Esophagus muscularis mucosa (tissue), 4 donors: ENCODE results near the gene TMEM150C.

Source experiments
- EP300 ChIP-seq: sonication (generic); formaldehyde crosslinking; IDR thresholded peaks from one replicate; pipeline ENCODE4 v1.6.1; 2017; ENCODE audit warnings: antibody characterized with exemption
- POLR2A ChIP-seq: fragments of 450-650 bp; IDR thresholded peaks from one replicate; pipeline ENCODE4 v1.6.1; 2017; ENCODE audit warnings: antibody characterized with exemption, moderate library complexity, mild to moderate bottlenecking, low read depth
- TF ChIP-seq, protein P1 (sequence below), 3 experiments: fragments of 200-600 bp in 2 of 3; fragments of 450-650 bp in 1 of 3; sonication (generic) in 2 of 3; IDR thresholded peaks; one replicate each; pipeline ENCODE4 v1.5.1; 2017 to 2019; ENCODE audit warnings: antibody characterized with exemption in 3 of 3, mild to moderate bottlenecking in 2 of 3, moderate library complexity in 1 of 3

DNA sequence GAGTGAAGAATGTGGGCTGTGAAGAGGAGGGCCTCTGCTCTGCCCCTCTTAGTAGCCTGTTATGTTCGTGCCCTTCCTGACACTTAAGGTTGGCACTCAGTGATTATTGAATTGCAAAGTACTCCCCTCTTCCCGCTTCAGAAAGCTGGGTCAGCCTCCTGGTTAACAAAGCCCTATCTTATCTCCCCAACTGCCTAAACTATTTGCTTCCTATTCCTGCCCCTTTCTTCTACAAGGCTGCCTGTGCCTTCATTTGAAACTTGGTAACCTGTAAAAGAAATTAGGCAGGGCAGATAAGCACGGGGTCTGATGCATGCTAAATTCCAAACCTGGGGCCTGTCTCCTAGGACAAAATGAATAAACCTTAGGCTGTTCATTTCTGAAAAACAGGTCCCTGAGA is 23.1 kb upstream of the TMEM150C start:
- TF ChIP-seq POLR2A (no peak), EP300 (no peak)
- TF ChIP-seq, protein P1, sequence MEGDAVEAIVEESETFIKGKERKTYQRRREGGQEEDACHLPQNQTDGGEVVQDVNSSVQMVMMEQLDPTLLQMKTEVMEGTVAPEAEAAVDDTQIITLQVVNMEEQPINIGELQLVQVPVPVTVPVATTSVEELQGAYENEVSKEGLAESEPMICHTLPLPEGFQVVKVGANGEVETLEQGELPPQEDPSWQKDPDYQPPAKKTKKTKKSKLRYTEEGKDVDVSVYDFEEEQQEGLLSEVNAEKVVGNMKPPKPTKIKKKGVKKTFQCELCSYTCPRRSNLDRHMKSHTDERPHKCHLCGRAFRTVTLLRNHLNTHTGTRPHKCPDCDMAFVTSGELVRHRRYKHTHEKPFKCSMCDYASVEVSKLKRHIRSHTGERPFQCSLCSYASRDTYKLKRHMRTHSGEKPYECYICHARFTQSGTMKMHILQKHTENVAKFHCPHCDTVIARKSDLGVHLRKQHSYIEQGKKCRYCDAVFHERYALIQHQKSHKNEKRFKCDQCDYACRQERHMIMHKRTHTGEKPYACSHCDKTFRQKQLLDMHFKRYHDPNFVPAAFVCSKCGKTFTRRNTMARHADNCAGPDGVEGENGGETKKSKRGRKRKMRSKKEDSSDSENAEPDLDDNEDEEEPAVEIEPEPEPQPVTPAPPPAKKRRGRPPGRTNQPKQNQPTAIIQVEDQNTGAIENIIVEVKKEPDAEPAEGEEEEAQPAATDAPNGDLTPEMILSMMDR (IDR thresholded peaks at IDR 0.05), result no peak
